HEK293 (cell line): Measurements from ENCODE around the gene GPATCH11.

Experiments used
- AEBP2 ChIP-seq: fragments of 450-650 bp; formaldehyde crosslinking; IDR thresholded peaks from 2 replicates; pipeline ENCODE4 v1.5.1; 2016; ENCODE audit warnings: missing biosample characterization, missing genetic modification characterization, borderline replicate concordance
- KLF1 ChIP-seq: fragments of 450-650 bp; formaldehyde crosslinking; IDR thresholded peaks from 2 replicates; pipeline ENCODE4 v1.5.1; 2016; ENCODE audit warnings: missing biosample characterization, missing genetic modification characterization
- MZF1 ChIP-seq: fragments of 450-650 bp; formaldehyde crosslinking; IDR thresholded peaks from 2 replicates; pipeline ENCODE4 v1.5.1; 2017; ENCODE audit warnings: missing biosample characterization, missing genetic modification characterization, borderline replicate concordance
- PATZ1 ChIP-seq: fragments of 450-650 bp; formaldehyde crosslinking; IDR thresholded peaks from 2 replicates; pipeline ENCODE4 v1.5.1; 2016; ENCODE audit warnings: missing biosample characterization, missing genetic modification characterization
- SCRT1 ChIP-seq: fragments of 450-650 bp; formaldehyde crosslinking; IDR thresholded peaks from 2 replicates; pipeline ENCODE4 v1.5.1; 2016; ENCODE audit warnings: missing biosample characterization, missing genetic modification characterization, borderline replicate concordance
- ZBTB20 ChIP-seq: fragments of 450-650 bp; formaldehyde crosslinking; IDR thresholded peaks from 2 replicates; pipeline ENCODE4 v1.5.1; 2016; ENCODE audit warnings: missing biosample characterization, missing genetic modification characterization
- ZIC2 ChIP-seq: fragments of 450-650 bp; formaldehyde crosslinking; IDR thresholded peaks from 2 replicates; pipeline ENCODE4 v1.5.1; 2016; ENCODE audit warnings: missing biosample characterization, missing genetic modification characterization
- ZNF18 ChIP-seq: fragments of 450-650 bp; formaldehyde crosslinking; IDR thresholded peaks from 2 replicates; pipeline ENCODE4 v1.5.1; 2016; ENCODE audit warnings: missing biosample characterization, missing genetic modification characterization
- ZNF2 ChIP-seq: fragments of 450-650 bp; formaldehyde crosslinking; IDR thresholded peaks from 2 replicates; pipeline ENCODE4 v1.5.1; 2016; ENCODE audit warnings: missing biosample characterization, missing genetic modification characterization
- ZNF221 ChIP-seq: fragments of 450-650 bp; formaldehyde crosslinking; IDR thresholded peaks from 2 replicates; pipeline ENCODE4 v1.5.1; 2017; ENCODE audit warnings: missing biosample characterization, missing genetic modification characterization, borderline replicate concordance
- ZNF23 ChIP-seq: fragments of 450-650 bp; formaldehyde crosslinking; IDR thresholded peaks from 2 replicates; pipeline ENCODE4 v1.5.1; 2016; ENCODE audit warnings: missing biosample characterization, missing genetic modification characterization, borderline replicate concordance
- ZNF266 ChIP-seq: fragments of 450-650 bp; formaldehyde crosslinking; IDR thresholded peaks from 2 replicates; pipeline ENCODE4 v1.5.1; 2016; ENCODE audit warnings: missing biosample characterization, missing genetic modification characterization, low read depth
- ZNF354C ChIP-seq: fragments of 450-650 bp; formaldehyde crosslinking; IDR thresholded peaks from 2 replicates; pipeline ENCODE4 v1.5.1; 2016; ENCODE audit warnings: missing biosample characterization, missing genetic modification characterization, low read depth, borderline replicate concordance
- ZNF426 ChIP-seq: fragments of 450-650 bp; formaldehyde crosslinking; IDR thresholded peaks from 2 replicates; pipeline ENCODE4 v1.5.1; 2017; ENCODE audit warnings: missing biosample characterization, missing genetic modification characterization, mild to moderate bottlenecking, inconsistent platforms, moderate library complexity
- ZNF433 ChIP-seq: fragments of 450-650 bp; formaldehyde crosslinking; IDR thresholded peaks from 2 replicates; pipeline ENCODE4 v1.5.1; 2016; ENCODE audit warnings: missing biosample characterization, missing genetic modification characterization, low read depth
- ZNF48 ChIP-seq: fragments of 450-650 bp; formaldehyde crosslinking; IDR thresholded peaks from 2 replicates; pipeline ENCODE4 v1.5.1; 2016; ENCODE audit warnings: missing biosample characterization, missing genetic modification characterization
- ZNF501 ChIP-seq: fragments of 450-650 bp; formaldehyde crosslinking; IDR thresholded peaks from 2 replicates; pipeline ENCODE4 v1.5.1; 2016; ENCODE audit warnings: missing biosample characterization, missing genetic modification characterization
- ZNF529 ChIP-seq: fragments of 450-650 bp; formaldehyde crosslinking; IDR thresholded peaks from 2 replicates; pipeline ENCODE4 v1.5.1; 2017; ENCODE audit warnings: missing genetic modification characterization, missing biosample characterization; ENCODE audit not compliant: insufficient replicate concordance
- ZNF530 ChIP-seq: fragments of 450-650 bp; formaldehyde crosslinking; IDR thresholded peaks from 2 replicates; pipeline ENCODE4 v1.5.1; 2016; ENCODE audit warnings: low read depth, missing biosample characterization, missing genetic modification characterization
- ZNF558 ChIP-seq: fragments of 450-650 bp; formaldehyde crosslinking; IDR thresholded peaks from 2 replicates; pipeline ENCODE4 v1.5.1; 2016; ENCODE audit warnings: missing biosample characterization, missing genetic modification characterization
- ZNF571 ChIP-seq: fragments of 450-650 bp; formaldehyde crosslinking; IDR thresholded peaks from 2 replicates; pipeline ENCODE4 v1.5.0; 2017; ENCODE audit warnings: missing biosample characterization, missing genetic modification characterization
- ZNF600 ChIP-seq: fragments of 450-650 bp; formaldehyde crosslinking; IDR thresholded peaks from 2 replicates; pipeline ENCODE4 v1.5.1; 2016; ENCODE audit warnings: missing biosample characterization, missing genetic modification characterization
- ZNF664 ChIP-seq: fragments of 450-650 bp; formaldehyde crosslinking; IDR thresholded peaks from 2 replicates; pipeline ENCODE4 v1.5.1; 2016; ENCODE audit warnings: missing biosample characterization, missing genetic modification characterization
- ZNF747 ChIP-seq: fragments of 450-650 bp; formaldehyde crosslinking; IDR thresholded peaks from 2 replicates; pipeline ENCODE4 v1.5.1; 2016; ENCODE audit warnings: missing biosample characterization, missing genetic modification characterization
- TF ChIP-seq, protein P1 (sequence below): fragments of 450-650 bp; formaldehyde crosslinking; IDR thresholded peaks from 2 replicates; pipeline ENCODE4 v1.5.1; 2016; ENCODE audit warnings: missing biosample characterization, missing genetic modification characterization
- TF ChIP-seq, protein P2 (sequence below): fragments of 450-650 bp; formaldehyde crosslinking; IDR thresholded peaks from 2 replicates; pipeline ENCODE4 v1.5.1; 2017; ENCODE audit warnings: missing biosample characterization, missing genetic modification characterization
- TF ChIP-seq, protein P3 (sequence below): fragments of 450-650 bp; formaldehyde crosslinking; IDR thresholded peaks from 2 replicates; pipeline ENCODE4 v1.5.1; 2016; ENCODE audit warnings: missing biosample characterization, missing genetic modification characterization
- TF ChIP-seq, protein P4 (sequence below): fragments of 450-650 bp; formaldehyde crosslinking; IDR thresholded peaks from 2 replicates; pipeline ENCODE4 v1.5.1; 2017; ENCODE audit warnings: missing biosample characterization, missing genetic modification characterization

GPATCH11 gene

DNA sequence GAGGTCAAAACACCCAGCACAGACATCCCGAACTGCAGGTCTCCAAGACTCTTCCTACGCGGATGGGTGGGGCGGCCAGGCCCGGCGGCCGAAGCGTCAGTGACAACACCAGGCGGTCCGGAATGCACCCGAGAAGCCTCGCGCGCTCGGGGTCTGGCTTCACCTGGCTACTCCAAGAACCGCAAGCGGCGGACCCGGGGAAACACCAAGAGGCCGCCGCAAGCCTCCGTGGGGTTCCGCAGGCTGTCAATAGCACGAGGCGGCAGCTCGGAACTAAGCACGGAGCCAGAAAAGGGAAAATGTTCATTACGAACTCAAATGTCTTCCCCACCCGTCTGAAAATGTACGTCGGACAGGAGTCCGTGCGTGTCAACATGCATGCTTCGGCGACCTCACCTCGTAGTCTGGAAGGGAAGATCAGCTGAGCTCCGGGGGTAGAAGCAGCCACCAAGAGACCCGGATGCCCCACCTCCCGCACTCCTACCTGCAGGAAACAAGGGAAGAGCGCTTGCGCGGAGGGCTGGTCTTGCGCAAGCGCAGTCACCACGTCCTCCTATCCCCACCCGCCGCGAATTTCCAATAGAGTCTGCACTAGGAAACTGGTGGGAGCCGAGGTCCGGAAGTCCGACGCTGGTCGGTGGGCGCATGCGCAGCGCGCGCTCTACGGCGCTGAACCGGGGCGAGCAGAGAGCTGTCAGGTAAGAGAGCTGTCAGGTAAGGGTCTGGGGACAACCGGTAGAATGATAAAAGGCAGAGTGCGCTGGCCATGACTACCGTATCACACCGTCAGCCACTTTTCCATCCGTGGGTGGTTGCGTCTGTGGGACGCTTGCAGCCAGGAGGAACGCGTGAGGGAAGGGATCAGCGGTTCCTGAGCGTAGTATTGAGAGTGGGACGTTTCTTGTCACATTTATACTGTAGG is at the start of gene GPATCH11, which contains the start of gene HEATR5B (continued):
- TF ChIP-seq, protein P1, sequence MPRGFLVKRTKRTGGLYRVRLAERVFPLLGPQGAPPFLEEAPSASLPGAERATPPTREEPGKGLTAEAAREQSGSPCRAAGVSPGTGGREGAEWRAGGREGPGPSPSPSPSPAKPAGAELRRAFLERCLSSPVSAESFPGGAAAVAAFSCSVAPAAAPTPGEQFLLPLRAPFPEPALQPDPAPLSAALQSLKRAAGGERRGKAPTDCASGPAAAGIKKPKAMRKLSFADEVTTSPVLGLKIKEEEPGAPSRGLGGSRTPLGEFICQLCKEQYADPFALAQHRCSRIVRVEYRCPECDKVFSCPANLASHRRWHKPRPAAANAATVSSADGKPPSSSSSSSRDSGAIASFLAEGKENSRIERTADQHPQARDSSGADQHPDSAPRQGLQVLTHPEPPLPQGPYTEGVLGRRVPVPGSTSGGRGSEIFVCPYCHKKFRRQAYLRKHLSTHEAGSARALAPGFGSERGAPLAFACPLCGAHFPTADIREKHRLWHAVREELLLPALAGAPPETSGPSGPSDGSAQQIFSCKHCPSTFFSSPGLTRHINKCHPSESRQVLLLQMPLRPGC: no peak
- TF ChIP-seq ZNF433 (tag by site-specific recombination): no peak
- TF ChIP-seq ZNF221 (tag by site-specific recombination): no peak
- TF ChIP-seq AEBP2 (tag by site-specific recombination): no peak
- no peak for TF ChIP-seq ZNF23 (tag by site-specific recombination)
- TF ChIP-seq MZF1: no peak
- no peak for TF ChIP-seq ZNF747 (tag by site-specific recombination)
- peak; percentile 96 for TF ChIP-seq ZNF600 (tag by site-specific recombination)
- no peak for TF ChIP-seq ZNF354C (tag by site-specific recombination)
- TF ChIP-seq ZNF501 (tag by site-specific recombination): peak; percentile 73
- no peak for TF ChIP-seq ZIC2 (tag by site-specific recombination)
- no peak for TF ChIP-seq ZNF266 (tag by site-specific recombination)
- TF ChIP-seq ZNF18 (tag by site-specific recombination): no peak
- peak; percentile 63 for TF ChIP-seq PATZ1
- no peak for TF ChIP-seq ZNF571 (tag by site-specific recombination)
- TF ChIP-seq ZNF664 (tag by site-specific recombination): no peak
- TF ChIP-seq, protein P2, sequence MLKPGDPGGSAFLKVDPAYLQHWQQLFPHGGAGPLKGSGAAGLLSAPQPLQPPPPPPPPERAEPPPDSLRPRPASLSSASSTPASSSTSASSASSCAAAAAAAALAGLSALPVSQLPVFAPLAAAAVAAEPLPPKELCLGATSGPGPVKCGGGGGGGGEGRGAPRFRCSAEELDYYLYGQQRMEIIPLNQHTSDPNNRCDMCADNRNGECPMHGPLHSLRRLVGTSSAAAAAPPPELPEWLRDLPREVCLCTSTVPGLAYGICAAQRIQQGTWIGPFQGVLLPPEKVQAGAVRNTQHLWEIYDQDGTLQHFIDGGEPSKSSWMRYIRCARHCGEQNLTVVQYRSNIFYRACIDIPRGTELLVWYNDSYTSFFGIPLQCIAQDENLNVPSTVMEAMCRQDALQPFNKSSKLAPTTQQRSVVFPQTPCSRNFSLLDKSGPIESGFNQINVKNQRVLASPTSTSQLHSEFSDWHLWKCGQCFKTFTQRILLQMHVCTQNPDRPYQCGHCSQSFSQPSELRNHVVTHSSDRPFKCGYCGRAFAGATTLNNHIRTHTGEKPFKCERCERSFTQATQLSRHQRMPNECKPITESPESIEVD (tag by site-specific recombination): no peak
- TF ChIP-seq SCRT1: no peak
- TF ChIP-seq ZNF2 (tag by site-specific recombination): no peak
- TF ChIP-seq ZNF48 (tag by site-specific recombination): no peak
- no peak for TF ChIP-seq ZNF529 (tag by site-specific recombination)
- peak; percentile 68 for TF ChIP-seq ZBTB20 (tag by site-specific recombination)
- TF ChIP-seq ZNF558 (tag by site-specific recombination): no peak
- TF ChIP-seq, protein P3, sequence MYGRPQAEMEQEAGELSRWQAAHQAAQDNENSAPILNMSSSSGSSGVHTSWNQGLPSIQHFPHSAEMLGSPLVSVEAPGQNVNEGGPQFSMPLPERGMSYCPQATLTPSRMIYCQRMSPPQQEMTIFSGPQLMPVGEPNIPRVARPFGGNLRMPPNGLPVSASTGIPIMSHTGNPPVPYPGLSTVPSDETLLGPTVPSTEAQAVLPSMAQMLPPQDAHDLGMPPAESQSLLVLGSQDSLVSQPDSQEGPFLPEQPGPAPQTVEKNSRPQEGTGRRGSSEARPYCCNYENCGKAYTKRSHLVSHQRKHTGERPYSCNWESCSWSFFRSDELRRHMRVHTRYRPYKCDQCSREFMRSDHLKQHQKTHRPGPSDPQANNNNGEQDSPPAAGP: peak; percentile 57; the same call in 1 of the 2 replicates
- no peak for TF ChIP-seq ZNF426
- no peak for TF ChIP-seq ZNF530 (tag by site-specific recombination)
- no peak for TF ChIP-seq KLF1 (tag by site-specific recombination)
- TF ChIP-seq, protein P4, sequence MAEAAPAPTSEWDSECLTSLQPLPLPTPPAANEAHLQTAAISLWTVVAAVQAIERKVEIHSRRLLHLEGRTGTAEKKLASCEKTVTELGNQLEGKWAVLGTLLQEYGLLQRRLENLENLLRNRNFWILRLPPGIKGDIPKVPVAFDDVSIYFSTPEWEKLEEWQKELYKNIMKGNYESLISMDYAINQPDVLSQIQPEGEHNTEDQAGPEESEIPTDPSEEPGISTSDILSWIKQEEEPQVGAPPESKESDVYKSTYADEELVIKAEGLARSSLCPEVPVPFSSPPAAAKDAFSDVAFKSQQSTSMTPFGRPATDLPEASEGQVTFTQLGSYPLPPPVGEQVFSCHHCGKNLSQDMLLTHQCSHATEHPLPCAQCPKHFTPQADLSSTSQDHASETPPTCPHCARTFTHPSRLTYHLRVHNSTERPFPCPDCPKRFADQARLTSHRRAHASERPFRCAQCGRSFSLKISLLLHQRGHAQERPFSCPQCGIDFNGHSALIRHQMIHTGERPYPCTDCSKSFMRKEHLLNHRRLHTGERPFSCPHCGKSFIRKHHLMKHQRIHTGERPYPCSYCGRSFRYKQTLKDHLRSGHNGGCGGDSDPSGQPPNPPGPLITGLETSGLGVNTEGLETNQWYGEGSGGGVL (tag by site-specific recombination): no peak
